Ramos (cell line): Measurements from ENCODE around the gene DNAJC8.

Source experiments
- in situ Hi-C: fragments of 300-500 bp; cut with MboI; formaldehyde crosslinking; loops from one replicate; pipeline ENCODE4 v1.14.3; 2022; ENCODE audit warnings: low sequenced_read_pairs; ENCODE audit not compliant: unreplicated experiment

The DNAJC8 gene

GRCh38 chr1:28256197-28256827, 23.5 kb upstream of the DNAJC8 start:
- in situ Hi-C loops: no loop called here

GRCh38 chr1:28249866-28250295, 17.1 kb upstream of the DNAJC8 start:
- in situ Hi-C loops: loop anchor here (10.0 kb wide), 2 partner anchors 255 to 395 kb away; partner anchors contain the start of genes RCC1, RNU11 and TAF12

DNA sequence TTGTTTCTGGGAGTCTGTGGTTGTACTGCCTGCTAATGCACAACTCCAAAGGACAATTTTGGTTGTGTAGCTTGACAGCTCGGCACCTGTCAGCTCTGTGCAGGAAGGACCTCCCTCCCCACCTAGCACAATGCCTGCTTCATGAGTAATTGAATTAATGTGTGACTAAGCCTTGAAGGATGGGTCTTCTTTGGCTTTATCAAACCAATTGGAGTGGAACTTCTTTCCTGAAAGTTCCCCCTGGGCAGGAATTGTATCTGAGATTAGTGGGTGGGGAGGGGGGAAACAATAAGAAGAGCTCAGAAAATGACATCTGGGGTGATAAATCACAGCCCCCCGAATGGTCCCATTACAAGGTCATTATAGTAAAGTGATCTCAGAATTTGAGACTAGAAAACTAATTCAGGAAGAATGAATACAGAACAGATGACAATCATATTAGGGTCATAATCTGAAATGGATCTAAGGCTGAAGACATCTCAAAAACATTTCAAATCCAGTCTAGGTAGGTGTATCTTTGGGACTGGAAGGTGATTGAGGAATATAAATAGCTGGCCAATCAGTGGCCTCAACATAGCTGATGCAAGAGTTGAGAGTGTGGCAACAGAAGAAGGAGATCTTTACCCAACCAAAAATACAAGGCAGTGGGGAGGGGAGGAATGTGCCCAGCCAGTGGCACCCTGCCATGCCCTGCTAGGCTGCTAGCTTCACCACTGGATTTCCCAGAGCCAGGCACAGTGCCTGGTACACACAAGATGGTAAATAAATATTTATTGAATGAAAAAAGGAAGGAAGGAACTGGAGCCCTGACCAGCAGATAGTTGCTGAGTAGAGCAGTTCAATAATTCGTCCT, 16.4 kb upstream of the DNAJC8 start:
- in situ Hi-C loops: loop anchor here (10.0 kb wide), 2 partner anchors 256 to 396 kb away; partner anchors contain the start of genes RCC1, RNU11 and TAF12

- in situ Hi-C loops: loop anchor here (10.0 kb wide), 2 partner anchors 256 to 396 kb away; partner anchors contain the start of genes RCC1, RNU11 and TAF12
These were observed 15.6 kb upstream of the DNAJC8 start for GRCh38 chr1:28248273-28249012.

GRCh38 chr1:28247612-28248272, 14.9 kb upstream of the DNAJC8 start:
- in situ Hi-C loops: loop anchor here (10.0 kb wide), 2 partner anchors 257 to 397 kb away; partner anchors contain the start of genes RCC1, RNU11 and TAF12

- in situ Hi-C loops: loop anchor here (10.0 kb wide), 2 partner anchors 258 to 398 kb away; partner anchors contain the start of genes RCC1, RNU11 and TAF12
These were observed 13.6 kb upstream of the DNAJC8 start for GRCh38 chr1:28246427-28246832.

GRCh38 chr1:28244549-28245251, 11.9 kb upstream of the DNAJC8 start:
- in situ Hi-C loops: loop anchor here (10.0 kb wide), 2 partner anchors 260 to 400 kb away; partner anchors contain the start of genes RCC1, RNU11 and TAF12

GRCh38 chr1:28243685-28244311, 11.0 kb upstream of the DNAJC8 start:
- in situ Hi-C loops: loop anchor here (10.0 kb wide), 2 partner anchors 261 to 401 kb away; partner anchors contain the start of genes RCC1, RNU11 and TAF12

DNA sequence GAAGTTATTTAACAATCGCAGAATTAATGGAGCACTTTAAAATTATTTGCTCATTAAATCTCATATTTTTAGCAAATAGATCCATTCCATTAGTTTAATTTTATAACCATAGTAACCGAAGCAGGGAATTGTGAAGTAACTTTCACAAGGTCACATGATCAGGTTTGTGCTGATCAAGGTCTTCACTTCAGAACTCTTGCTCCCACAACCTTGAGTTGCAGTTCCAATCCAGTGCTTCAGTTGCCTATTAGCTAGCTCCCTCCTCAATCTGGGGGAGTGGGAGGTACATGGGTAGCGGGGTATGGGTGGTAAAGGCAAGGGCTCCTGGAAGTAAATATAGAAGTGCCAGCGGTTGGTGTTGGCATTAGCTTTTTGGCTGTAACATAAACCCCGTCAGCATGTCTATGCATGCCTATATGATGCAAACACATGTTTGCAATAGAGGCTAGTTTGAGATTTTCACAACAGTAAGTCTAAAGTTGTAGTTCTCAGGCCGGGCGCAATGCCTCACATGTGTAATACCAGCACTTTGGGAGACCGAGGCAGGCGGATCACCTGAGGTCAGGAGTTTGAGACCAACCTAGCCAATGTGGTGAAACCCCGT, 8.9 kb upstream of the DNAJC8 start:
- in situ Hi-C loops: loop anchor here (10.0 kb wide), 2 partner anchors 263 to 403 kb away; partner anchors contain the start of genes RCC1, RNU11 and TAF12

GRCh38 chr1:28240024-28240423, 7.2 kb upstream of the DNAJC8 start:
- in situ Hi-C loops: loop anchor here (10.0 kb wide), 2 partner anchors 265 to 405 kb away; partner anchors contain the start of genes RCC1, RNU11 and TAF12

DNA sequence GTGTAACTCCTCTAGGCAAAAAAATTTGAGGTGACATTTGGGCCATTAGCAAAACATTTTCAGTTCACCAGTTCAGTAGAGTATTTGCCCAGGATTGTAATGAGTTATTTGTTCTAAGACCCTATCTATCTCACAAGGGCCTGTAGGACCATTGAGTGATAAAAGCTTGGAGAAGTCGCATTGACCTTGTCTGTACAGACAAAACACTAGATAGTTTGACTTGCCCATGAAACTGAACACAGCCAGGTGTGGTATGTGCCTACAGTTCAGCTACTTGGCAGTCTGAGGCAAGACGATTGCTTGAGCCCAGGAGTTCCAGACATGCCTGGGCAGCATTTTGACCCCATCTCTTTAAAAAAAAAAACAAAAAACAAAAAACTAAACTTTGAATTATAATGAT, 6.2 kb upstream of the DNAJC8 start:
- in situ Hi-C loops: no loop called here

DNA sequence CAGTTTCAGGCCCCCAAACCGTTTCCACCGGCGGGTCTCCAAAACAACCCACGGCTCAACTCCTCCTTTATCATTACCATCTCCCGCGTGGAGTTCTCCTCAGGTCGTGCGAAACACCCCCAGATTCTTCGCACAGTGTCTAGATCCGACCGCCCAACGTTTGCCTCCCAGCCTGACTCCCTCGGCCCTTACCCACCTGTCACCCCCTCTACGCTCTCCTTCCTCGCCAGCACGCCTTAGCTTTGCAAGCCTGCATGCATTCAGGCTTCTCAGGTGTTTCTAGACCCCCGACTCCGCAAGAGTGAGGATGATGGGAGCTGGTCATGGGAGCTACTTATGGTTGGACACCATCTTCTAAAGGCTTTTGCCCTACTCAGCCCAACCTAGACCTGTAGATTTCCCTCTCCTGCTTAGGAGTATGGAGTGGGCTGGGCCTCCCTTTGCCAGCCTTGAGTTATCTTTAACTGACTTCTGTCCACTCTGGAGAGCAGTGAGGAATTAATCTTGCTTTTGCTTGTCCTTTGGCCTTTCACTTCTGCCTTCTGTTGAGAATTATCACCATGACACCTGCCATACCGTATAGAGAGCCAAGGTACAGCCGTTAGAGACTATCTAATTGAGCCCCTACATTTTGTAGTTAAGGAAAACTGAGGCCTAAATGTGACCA, 4.0 kb upstream of the DNAJC8 start:
- in situ Hi-C loops: no loop called here

GRCh38 chr1:28235755-28236655, 3.2 kb upstream of the DNAJC8 start, which contains the start of gene ATP5IF1:
TSS of gene ATP5IF1 (plus strand) at chr1:28236124. CDS start at chr1:28236184, 60 bp downstream.
- in situ Hi-C loops: no loop called here

DNA sequence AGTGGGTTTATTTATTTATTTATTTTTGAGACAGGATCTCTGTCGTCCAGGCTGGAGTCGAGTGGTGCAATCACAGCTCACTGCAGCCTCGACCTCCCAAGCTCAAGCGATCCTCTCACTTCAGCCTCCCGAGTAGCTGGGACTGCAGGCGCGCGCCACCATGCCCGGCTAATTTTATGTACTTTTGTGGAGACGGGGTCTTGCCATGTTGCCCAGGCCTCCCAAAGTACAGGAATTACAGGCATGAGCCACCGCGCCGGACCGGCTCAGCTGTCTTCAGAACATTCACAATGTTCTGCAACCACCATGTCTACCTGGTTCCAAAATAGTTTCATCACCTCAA, 406 bp upstream of the DNAJC8 start:
- in situ Hi-C loops: no loop called here

GRCh38 chr1:28229996-28230395, 2.8 kb downstream of the DNAJC8 start:
- in situ Hi-C loops: no loop called here

- in situ Hi-C loops: no loop called here
These were observed 3.7 kb downstream of the DNAJC8 start for GRCh38 chr1:28229089-28229488.
